Muscle layer of duodenum (tissue), 2 donors: ENCODE results near the gene GABBR2.

Source experiments
- H3K27ac ChIP-seq: one replicate; pipeline ENCODE4 v1.7.0; 2013; ENCODE audit warnings: mild to moderate bottlenecking, low read length
- H3K27me3 ChIP-seq: one replicate; pipeline ENCODE4 v1.7.0; 2013; ENCODE audit warnings: low read depth, mild to moderate bottlenecking, control low read depth, low read length
- H3K36me3 ChIP-seq, 2 donors: one replicate each; pipeline ENCODE4 v1.7.0; 2013; ENCODE audit warnings: low read length in 2 of 2, control low read depth in 1 of 2, mild to moderate bottlenecking in 1 of 2; ENCODE audit not compliant: insufficient read depth in 2 of 2, control insufficient read depth in 1 of 2
- H3K4me1 ChIP-seq, 2 donors: one replicate each; pipeline ENCODE4 v1.7.0; 2013; ENCODE audit warnings: low read length in 2 of 2, mild to moderate bottlenecking in 2 of 2, control low read depth in 1 of 2, moderate library complexity in 1 of 2; ENCODE audit not compliant: insufficient read depth in 2 of 2, control insufficient read depth in 1 of 2
- H3K4me3 ChIP-seq, 2 donors: one replicate each; pipeline ENCODE4 v1.7.0; 2013; ENCODE audit warnings: low read length in 2 of 2, low read depth in 1 of 2, mild to moderate bottlenecking in 1 of 2
- H3K9me3 ChIP-seq, 2 donors: one replicate each; pipeline ENCODE4 v1.7.0; 2013; ENCODE audit warnings: low read length in 2 of 2, control low read depth in 1 of 2, mild to moderate bottlenecking in 1 of 2; ENCODE audit not compliant: control insufficient read depth in 1 of 2
- donor health status: healthy.

Gene GABBR2

GRCh38 chr9:98315067-98315453, 393.7 kb downstream of the GABBR2 start:
- Histone ChIP-seq H3K27ac (no peak overlapping the region), H3K36me3 (no peaks in the 10 kb centered on the region)

GRCh38 chr9:98314381-98315066, 394.2 kb downstream of the GABBR2 start:
- Histone ChIP-seq H3K4me1 (no peaks in the 10 kb centered on the region), H3K27me3 (no peaks in the 10 kb centered on the region), H3K27ac (no peak overlapping the region), H3K36me3 (no peaks in the 10 kb centered on the region), H3K9me3 (no peaks in the 10 kb centered on the region), H3K4me3 (no peak overlapping the region)

More at GRCh38 chr9:98315067-98315453, 393.7 kb downstream of the GABBR2 start:
- Histone ChIP-seq H3K4me1 (no peaks in the 10 kb centered on the region), H3K27me3 (no peaks in the 10 kb centered on the region), H3K9me3 (no peaks in the 10 kb centered on the region), H3K4me3 (no peak overlapping the region)

- no peaks in the 10 kb centered on the region for H3K9me3 ChIP-seq
- no peaks in the 10 kb centered on the region for H3K4me1 ChIP-seq
- H3K36me3 ChIP-seq, result no peaks in the 10 kb centered on the region
- no peak overlapping the region for H3K4me3 ChIP-seq
- no peaks in the 10 kb centered on the region for H3K27me3 ChIP-seq
- no peak overlapping the region for H3K27ac ChIP-seq
Measured at GRCh38 chr9:98312365-98312764, 396.4 kb downstream of the GABBR2 start.

- H3K27ac ChIP-seq, result no peak overlapping the region
- no peak overlapping the region for H3K4me3 ChIP-seq
- no peaks in the 10 kb centered on the region for H3K36me3 ChIP-seq
- no peaks in the 10 kb centered on the region for H3K4me1 ChIP-seq
- H3K9me3 ChIP-seq, result no peaks in the 10 kb centered on the region
- no peaks in the 10 kb centered on the region for H3K27me3 ChIP-seq
Measured at GRCh38 chr9:98311541-98311940, 397.2 kb downstream of the GABBR2 start.

GRCh38 chr9:98310752-98311392, 397.9 kb downstream of the GABBR2 start:
- Histone ChIP-seq H3K4me3 (no peak overlapping the region), H3K36me3 (no peaks in the 10 kb centered on the region), H3K4me1 (no peaks in the 10 kb centered on the region), H3K27me3 (no peaks in the 10 kb centered on the region), H3K27ac (no peak overlapping the region), H3K9me3 (no peaks in the 10 kb centered on the region)

GRCh38 chr9:98306384-98307145, 402.2 kb downstream of the GABBR2 start:
- no peak overlapping the region for H3K4me3 ChIP-seq
- H3K27me3 ChIP-seq, result no peaks in the 10 kb centered on the region
- H3K36me3 ChIP-seq, result no peaks in the 10 kb centered on the region
- no peaks in the 10 kb centered on the region for H3K9me3 ChIP-seq
- no peak overlapping the region for H3K27ac ChIP-seq
- H3K4me1 ChIP-seq, result no peaks in the 10 kb centered on the region

GRCh38 chr9:98304381-98304780, 404.4 kb downstream of the GABBR2 start:
- H3K36me3 ChIP-seq, result no peaks in the 10 kb centered on the region
- H3K27ac ChIP-seq, result no peak overlapping the region
- no peaks in the 10 kb centered on the region for H3K27me3 ChIP-seq
- H3K9me3 ChIP-seq, result no peaks in the 10 kb centered on the region
- no peak overlapping the region for H3K4me3 ChIP-seq
- no peaks in the 10 kb centered on the region for H3K4me1 ChIP-seq

- Histone ChIP-seq H3K27me3 (no peaks in the 10 kb centered on the region), H3K27ac (no peak overlapping the region)
Measured at GRCh38 chr9:98303633-98304125, 405.1 kb downstream of the GABBR2 start.

GRCh38 chr9:98302938-98303632, 405.6 kb downstream of the GABBR2 start:
- Histone ChIP-seq H3K27me3 (no peaks in the 10 kb centered on the region), H3K27ac (no peak overlapping the region), H3K4me3 (no peak overlapping the region), H3K36me3 (no peaks in the 10 kb centered on the region), H3K9me3 (no peaks in the 10 kb centered on the region), H3K4me1 (no peaks in the 10 kb centered on the region)

More at GRCh38 chr9:98303633-98304125, 405.1 kb downstream of the GABBR2 start:
- no peaks in the 10 kb centered on the region for H3K36me3 ChIP-seq
- no peaks in the 10 kb centered on the region for H3K9me3 ChIP-seq
- H3K4me3 ChIP-seq, result no peak overlapping the region
- no peaks in the 10 kb centered on the region for H3K4me1 ChIP-seq

GRCh38 chr9:98302150-98302549, 406.6 kb downstream of the GABBR2 start:
- Histone ChIP-seq H3K36me3 (no peaks in the 10 kb centered on the region), H3K4me3 (no peak overlapping the region), H3K9me3 (no peaks in the 10 kb centered on the region), H3K27ac (no peak overlapping the region), H3K4me1 (no peaks in the 10 kb centered on the region), H3K27me3 (no peaks in the 10 kb centered on the region)

GRCh38 chr9:98300611-98301010, 408.1 kb downstream of the GABBR2 start:
- H3K36me3 ChIP-seq, result no peaks in the 10 kb centered on the region
- H3K9me3 ChIP-seq, result no peaks in the 10 kb centered on the region
- H3K4me1 ChIP-seq, result no peaks in the 10 kb centered on the region

More at GRCh38 chr9:98300611-98301010, 408.1 kb downstream of the GABBR2 start:
- H3K4me3 ChIP-seq, result no peak overlapping the region
- H3K27me3 ChIP-seq, result no peaks in the 10 kb centered on the region
- H3K27ac ChIP-seq, result no peak overlapping the region
